Activated CD4-positive, alpha-beta T cell treated with anti-CD3 and anti-CD28 coated beads for 36 hours (primary cell): ENCODE measurements around the gene OR6C1. TPM values are rescaled to one million over a fixed set of nuclear protein-coding genes. Genes with fewer than 3 reads are reported as not detected.
"Not testable (repeated sequence)": the region's sequence is repeated elsewhere in the genome, so short reads cannot be mapped to it uniquely, and the experiment has no call there.

Source experiments
- ATAC-seq: fragments of 200-7000 bp; cut with Tn5 transposase; one replicate; pipeline ENCODE4 v1.10.0; 2021; ENCODE audit warnings: mild to moderate bottlenecking, moderate library complexity
- CTCF ChIA-PET: fragments of 350-600 bp; sonication (Branson Sonifier 250); formaldehyde crosslinking; loops from one replicate; lab custom pipeline; 2021; ENCODE audit warnings: antibody characterized with exemption; lab: Charles Lee
- POLR2A ChIA-PET: fragments of 350-600 bp; sonication (Branson Sonifier 250); formaldehyde crosslinking; loops from one replicate; lab custom pipeline; 2021; ENCODE audit warnings: antibody characterized with exemption, inconsistent platforms; lab: Charles Lee
- DNase-seq: peaks from one replicate; pipeline ENCODE4 v3.0.0-alpha.2; 2020
- H3K27ac Mint-ChIP-seq: one replicate; pipeline ENCODE4 v1.8.0; 2021; ENCODE audit warnings: mixed read lengths
- H3K27me3 Mint-ChIP-seq: one replicate; pipeline ENCODE4 v1.8.0; 2021; ENCODE audit warnings: mixed read lengths
- H3K36me3 Mint-ChIP-seq: one replicate; pipeline ENCODE4 v1.8.0; 2021; ENCODE audit warnings: low read depth, mixed read lengths
- H3K4me1 Mint-ChIP-seq: one replicate; pipeline ENCODE4 v1.8.0; 2021; ENCODE audit warnings: mixed read lengths
- H3K4me3 Mint-ChIP-seq: one replicate; pipeline ENCODE4 v1.8.0; 2021; ENCODE audit warnings: mild to moderate bottlenecking, moderate library complexity, mixed read lengths
- H3K9me3 Mint-ChIP-seq: one replicate; pipeline ENCODE4 v1.8.0; 2021; ENCODE audit warnings: low read depth, mixed read lengths
- intact Hi-C, 2 experiments: fragments of 100-400 bp; cut with DNase I in 1 of 2; cut with micrococcal nuclease in 1 of 2; formaldehyde crosslinking; loops; one replicate each; pipeline versions ENCODE4 v1.14.2 to v1.15.1; 2022 to 2024; cut with DNase I, micrococcal nuclease
- total RNA-seq, 2 experiments: library from RNA; stranded (reverse); gene quantifications; one replicate each; pipeline ENCODE4 v1.2.3, GENCODE V29; 2021

Gene OR6C1
- not detected for total RNA-seq

- Mint-ChIP-seq H3K27ac (no peak within 1 kb of the TSS), H3K9me3 (no peaks in the 10 kb centered on the region), H3K4me3 (no peak within 1 kb of the TSS), H3K36me3 (no peaks in the 10 kb centered on the region), H3K4me1 (no peaks in the 10 kb centered on the region), H3K27me3 (peaks cover 15% of the 10 kb centered on the region)
- ChIA-PET CTCF (interaction anchor here (1.1 kb wide), 1 partner anchor 10 kb away, joined by 3 read pairs; no protein-coding TSS in a partner anchor), POLR2A (no interaction called here)
- DNase-seq = no peak
- intact Hi-C loops = no loop called here
- ATAC-seq = no peak
Observed at GRCh38 chr12:55314043-55314442, at the start of gene OR6C1. OR6C1 (plus strand) TSS chr12:55314343; CDS start chr12:55320600, 6,257 bp downstream.

GRCh38 chr12:55280991-55281390, 33.2 kb upstream of the OR6C1 start:
- Mint-ChIP-seq H3K4me3 (no peak overlapping the region), H3K9me3 (no peaks in the 10 kb centered on the region), H3K4me1 (no peaks in the 10 kb centered on the region), H3K27me3 (peaks cover 20% of the 10 kb centered on the region), H3K27ac (no peak overlapping the region), H3K36me3 (no peaks in the 10 kb centered on the region)
- no peak for DNase-seq
- CTCF ChIA-PET = no interaction called here
- intact Hi-C loops = no loop called here
- POLR2A ChIA-PET = no interaction called here
- no peak for ATAC-seq

DNA sequence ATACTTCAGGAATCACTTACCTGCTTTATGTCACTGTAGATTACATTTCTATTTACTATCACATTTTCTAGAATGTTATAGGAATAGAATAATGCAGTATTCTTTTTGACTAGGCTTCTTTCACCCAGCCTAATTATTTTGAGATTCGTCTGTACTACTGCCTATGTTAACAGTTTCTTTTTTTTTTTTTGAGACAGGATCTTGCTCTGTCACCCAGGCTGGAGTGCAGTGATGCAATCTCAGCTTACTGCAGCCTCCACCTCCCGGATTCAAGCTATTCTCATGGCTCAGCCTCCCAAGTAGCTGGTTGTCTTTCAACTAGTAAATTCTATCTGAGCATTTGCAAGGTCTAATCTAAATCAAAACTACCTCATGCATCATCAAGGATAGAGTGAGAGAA, 24.1 kb upstream of the OR6C1 start:
- Mint-ChIP-seq H3K4me3 (no peak overlapping the region), H3K27ac (no peak overlapping the region), H3K4me1 (no peaks in the 10 kb centered on the region), H3K27me3 (peaks cover 8% of the 10 kb centered on the region), H3K9me3 (no peaks in the 10 kb centered on the region), H3K36me3 (no peaks in the 10 kb centered on the region)
- CTCF ChIA-PET = no interaction called here
- intact Hi-C loops = no loop called here
- POLR2A ChIA-PET = no interaction called here
- no peak for ATAC-seq
- no peak for DNase-seq

GRCh38 chr12:55296469-55296868, 17.7 kb upstream of the OR6C1 start, which contains the start of gene OR6C6:
OR6C6 (minus strand) TSS chr12:55296569; CDS start chr12:55295232, 1,337 bp downstream.
- no peak for ATAC-seq
- H3K9me3 Mint-ChIP-seq = no peaks in the 10 kb centered on the region
- no peaks in the 10 kb centered on the region for H3K36me3 Mint-ChIP-seq
- intact Hi-C loops = no loop called here
- H3K4me1 Mint-ChIP-seq = no peaks in the 10 kb centered on the region
- CTCF ChIA-PET = no interaction called here
- H3K4me3 Mint-ChIP-seq = no peak within 1 kb of the TSS
- peaks cover 18% of the 10 kb centered on the region for H3K27me3 Mint-ChIP-seq
- POLR2A ChIA-PET = no interaction called here
- DNase-seq = no peak
- no peak within 1 kb of the TSS for H3K27ac Mint-ChIP-seq

DNA sequence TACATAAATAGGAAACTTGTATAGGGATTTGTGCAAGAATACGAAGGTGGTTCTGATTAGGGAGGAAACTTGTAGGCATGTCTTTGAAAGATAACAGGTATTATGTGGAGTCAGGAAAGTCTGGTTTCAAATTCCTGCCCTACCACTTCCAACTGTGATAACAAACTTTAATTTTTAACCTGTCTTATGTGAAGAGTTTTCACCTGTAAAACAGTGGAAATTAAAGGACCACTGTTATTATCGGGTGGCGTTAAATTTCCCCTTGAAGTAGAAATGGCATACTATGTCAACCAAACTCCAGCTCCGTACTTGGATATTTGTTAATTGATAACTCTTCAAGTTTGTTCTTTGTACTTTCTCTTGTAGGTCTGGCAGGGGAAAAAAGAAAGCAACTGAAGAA, 6.1 kb downstream of the OR6C1 start:
- Mint-ChIP-seq H3K36me3 (no peaks in the 10 kb centered on the region), H3K9me3 (no peaks in the 10 kb centered on the region), H3K27me3 (peaks cover 7% of the 10 kb centered on the region), H3K4me1 (no peaks in the 10 kb centered on the region), H3K4me3 (no peak overlapping the region), H3K27ac (no peak overlapping the region)
- no peak for DNase-seq
- ChIA-PET POLR2A (no interaction called here), CTCF (no interaction called here)
- intact Hi-C loops = no loop called here
- no peak for ATAC-seq

DNA sequence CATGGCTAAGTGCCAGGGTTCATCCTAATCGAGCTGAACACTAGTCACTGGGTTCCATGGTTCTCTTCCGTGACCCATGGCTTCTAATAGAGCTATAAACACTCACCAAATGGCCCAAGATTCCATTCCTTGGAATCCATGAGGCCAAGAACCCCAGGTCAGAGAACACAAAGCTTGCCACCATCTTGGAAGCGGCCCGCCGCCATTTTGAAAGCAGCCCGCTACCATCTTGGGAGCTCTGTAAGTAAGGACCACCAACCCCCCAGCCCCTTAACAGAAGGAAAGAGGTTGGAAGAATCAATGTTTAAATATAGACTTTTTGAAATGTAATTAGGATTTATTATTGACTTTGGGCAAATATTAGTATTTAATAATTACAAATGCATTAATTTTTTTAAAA, 11.7 kb downstream of the OR6C1 start:
- CTCF ChIA-PET, H3K27me3 Mint-ChIP-seq, POLR2A ChIA-PET, H3K4me1 Mint-ChIP-seq, H3K36me3 Mint-ChIP-seq, H3K27ac Mint-ChIP-seq, H3K9me3 Mint-ChIP-seq, intact Hi-C loops, DNase-seq, H3K4me3 Mint-ChIP-seq, ATAC-seq: not testable (repeated sequence)

- Mint-ChIP-seq H3K4me1 (no peaks in the 10 kb centered on the region), H3K36me3 (no peaks in the 10 kb centered on the region), H3K27ac (no peak within 1 kb of the TSS), H3K9me3 (no peaks in the 10 kb centered on the region), H3K27me3 (peaks cover 11% of the 10 kb centered on the region), H3K4me3 (no peak within 1 kb of the TSS)
- ATAC-seq (no peak), DNase-seq (no peak)
- ChIA-PET POLR2A (no interaction called here), CTCF (interaction anchor here (1.6 kb wide), 1 partner anchor 128 kb away, joined by 3 read pairs; no protein-coding TSS in a partner anchor)
- intact Hi-C loops = no loop called here
Observed at GRCh38 chr12:55330446-55330845, 16.3 kb downstream of the OR6C1 start, which contains the start of gene OR6C3. OR6C3 (plus strand) TSS chr12:55330746; CDS start chr12:55331701, 955 bp downstream.

- no peak overlapping the region for H3K4me3 Mint-ChIP-seq
- ATAC-seq = no peak
- ChIA-PET CTCF (no interaction called here), POLR2A (no interaction called here)
- H3K27ac Mint-ChIP-seq = no peak overlapping the region
- DNase-seq = no peak
- no peaks in the 10 kb centered on the region for H3K9me3 Mint-ChIP-seq
- H3K4me1 Mint-ChIP-seq = no peaks in the 10 kb centered on the region
- H3K27me3 Mint-ChIP-seq = peaks cover 22% of the 10 kb centered on the region
- no peaks in the 10 kb centered on the region for H3K36me3 Mint-ChIP-seq
- intact Hi-C loops = no loop called here
Observed at GRCh38 chr12:55336002-55336401, 21.9 kb downstream of the OR6C1 start.

DNA sequence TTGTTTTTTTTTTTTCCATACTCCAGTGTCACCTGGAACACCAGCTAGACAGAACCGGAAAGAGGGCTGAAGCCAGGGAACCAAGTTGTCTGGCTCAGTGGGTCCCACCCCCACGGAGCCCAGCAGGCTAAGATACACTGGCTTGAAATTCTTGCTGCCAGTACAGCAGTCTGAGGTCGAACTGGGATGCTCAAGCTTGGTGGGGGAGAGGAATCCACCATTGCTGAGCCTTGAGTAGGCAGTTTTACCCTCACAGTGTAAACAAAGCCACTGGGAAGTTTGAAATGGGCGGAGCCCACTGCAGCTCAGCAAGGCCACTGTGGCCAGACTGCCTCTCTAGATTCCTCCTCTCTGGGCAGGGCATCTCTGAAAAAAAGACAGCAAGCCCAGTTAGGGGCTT, 41.2 kb downstream of the OR6C1 start:
- intact Hi-C loops, H3K4me1 Mint-ChIP-seq, H3K27ac Mint-ChIP-seq, POLR2A ChIA-PET, H3K4me3 Mint-ChIP-seq, H3K9me3 Mint-ChIP-seq, H3K36me3 Mint-ChIP-seq, CTCF ChIA-PET, DNase-seq, ATAC-seq: not testable (repeated sequence)
- peaks cover 22% of the 10 kb centered on the region for H3K27me3 Mint-ChIP-seq

DNA sequence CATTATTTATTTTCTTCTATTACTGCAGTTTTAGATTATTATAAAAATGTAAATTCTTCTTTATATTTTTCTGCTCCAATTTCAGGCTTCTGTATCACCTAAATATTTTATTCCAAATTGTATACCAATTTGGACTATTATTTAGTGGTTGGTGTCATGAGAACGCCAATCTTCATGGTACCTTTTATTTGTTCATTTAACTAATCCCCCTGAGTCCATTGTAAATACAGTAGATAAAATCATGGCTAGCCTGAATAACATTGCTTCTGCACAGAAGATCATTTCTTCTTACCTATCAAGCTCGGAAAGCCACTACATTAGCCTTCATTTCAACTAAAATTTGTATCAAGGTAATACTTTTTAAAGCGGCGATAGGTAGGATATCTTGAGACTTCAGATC, 48.5 kb downstream of the OR6C1 start, which contains the start of gene OR6C75:
OR6C75 (plus strand) TSS at position 301 of the 400 bp plus-strand sequence. CDS start 2,136 bp downstream, outside the sequence.
- DNase-seq = no peak
- no peak for ATAC-seq
- Mint-ChIP-seq H3K36me3 (no peaks in the 10 kb centered on the region), H3K4me3 (no peak within 1 kb of the TSS), H3K9me3 (no peaks in the 10 kb centered on the region), H3K27ac (no peak within 1 kb of the TSS), H3K4me1 (no peaks in the 10 kb centered on the region), H3K27me3 (peaks cover 24% of the 10 kb centered on the region)
- ChIA-PET CTCF (interaction anchor here (0.6 to 1.4 kb wide), 3 partner anchors 9 to 1198 kb away, joined by 3 to 4 read pairs (median 3); no protein-coding TSS in a partner anchor), POLR2A (no interaction called here)
- intact Hi-C loops = no loop called here

DNA sequence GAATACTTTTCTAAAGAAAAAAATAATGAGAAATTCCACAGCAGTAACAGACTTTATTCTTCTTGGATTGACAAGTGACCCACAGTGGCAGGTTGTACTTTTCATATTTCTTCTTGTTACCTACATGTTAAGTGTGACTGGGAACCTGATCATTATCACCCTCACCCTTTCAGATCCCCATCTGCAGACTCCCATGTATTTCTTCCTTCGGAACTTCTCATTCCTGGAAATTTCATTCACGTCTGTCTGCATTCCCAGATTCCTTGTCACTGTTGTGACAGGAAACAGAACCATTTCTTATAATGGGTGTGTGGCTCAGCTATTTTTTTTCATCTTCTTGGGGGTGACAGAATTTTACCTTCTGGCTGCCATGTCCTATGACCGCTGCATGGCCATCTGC, 50.9 kb downstream of the OR6C1 start:
- POLR2A ChIA-PET = no interaction called here
- Mint-ChIP-seq H3K4me1 (no peaks in the 10 kb centered on the region), H3K36me3 (no peaks in the 10 kb centered on the region), H3K27me3 (peaks cover 18% of the 10 kb centered on the region), H3K27ac (no peak overlapping the region), H3K9me3 (no peaks in the 10 kb centered on the region), H3K4me3 (no peak overlapping the region)
- no peak for DNase-seq
- CTCF ChIA-PET = no interaction called here
- intact Hi-C loops = no loop called here
- ATAC-seq = no peak
